Measurements from ENCODE around the gene C7orf33. TPM values are rescaled to one million over a fixed set of nuclear protein-coding genes. Genes with fewer than 3 reads are reported as not detected.

The C7orf33 gene
- total and polyA plus RNA-seq, 2 of the 13 experiments (the other 11 are each of a cell fraction or from before 2014, with no cell fraction given): not detected

GRCh38 chr7:148630078-148630477, 39.5 kb downstream of the C7orf33 start (continued):
- no peak for TF ChIP-seq ZNF276 (CRISPR knock-in tag; IDR thresholded peaks at IDR 0.05; ENCODE audit: low read depth)
- no peak for TF ChIP-seq PHF20 (CRISPR knock-in tag; IDR thresholded peaks at IDR 0.05)
- no peak for TF ChIP-seq MTF2 (CRISPR knock-in tag; IDR thresholded peaks at IDR 0.05; ENCODE audit: borderline replicate concordance)
- no peak for TF ChIP-seq NR2F6 (IDR thresholded peaks at IDR 0.05)
- no peak for TF ChIP-seq NR2F6 (CRISPR knock-in tag; IDR thresholded peaks at IDR 0.05)
- no peak for TF ChIP-seq THAP11 (CRISPR knock-in tag; IDR thresholded peaks at IDR 0.05)
- no peak for TF ChIP-seq ZNF282 (IDR thresholded peaks at IDR 0.05; ENCODE audit: partially characterized antibody)
- TF ChIP-seq SIX1 (CRISPR knock-in tag; IDR thresholded peaks at IDR 0.05; ENCODE audit: borderline replicate concordance): no peak
- no peak for TF ChIP-seq KLF16 (CRISPR knock-in tag; IDR thresholded peaks at IDR 0.05)
- no peak for TF ChIP-seq ZNF788 (CRISPR knock-in tag; IDR thresholded peaks at IDR 0.05; ENCODE audit: borderline replicate concordance)
- no peak for TF ChIP-seq ZNF720 (CRISPR knock-in tag; IDR thresholded peaks at IDR 0.05)
- no peak for TF ChIP-seq ZHX2 (IDR thresholded peaks at IDR 0.05; ENCODE audit: low read depth)
- no peak for TF ChIP-seq ZHX2 (CRISPR knock-in tag; IDR thresholded peaks at IDR 0.05; ENCODE audit: borderline replicate concordance)
